Lower leg skin (tissue), 3 donors: ENCODE measurements around the gene EXOSC3.

Experiments used
- CTCF ChIP-seq, 3 donors: fragments of 450-650 bp; IDR thresholded peaks; one replicate each; pipeline ENCODE4 v1.5.1; 2016; ENCODE audit warnings: antibody characterized with exemption in 3 of 3, mild to moderate bottlenecking in 3 of 3, moderate library complexity in 2 of 3
- POLR2A ChIP-seq, 2 donors: fragments of 450-650 bp; IDR thresholded peaks; one replicate each; pipeline ENCODE4 v1.6.1; 2016 to 2017; ENCODE audit warnings: antibody characterized with exemption in 2 of 2, mild to moderate bottlenecking in 1 of 2, moderate library complexity in 1 of 2

GRCh38 chr9:37745970-37746369 lies 38.9 kb downstream of the EXOSC3 start:
- TF ChIP-seq CTCF (IDR thresholded peaks at IDR 0.05) (no peak), POLR2A (IDR thresholded peaks at IDR 0.05) (no peak)
